ENCODE data around the gene HCFC1.
"Not testable (repeated sequence)": the region's sequence is repeated elsewhere in the genome, so short reads cannot be mapped to it uniquely, and the experiment has no call there.

Gene HCFC1

GRCh38 chrX:154008521-154008920 is 36.9 kb upstream of the HCFC1 start:
- DNase-seq, result no peak

- DNase-seq, result no peak
Observed at GRCh38 chrX:154006947-154007346, 35.3 kb upstream of the HCFC1 start.

- DNase-seq, result no peak
Observed at GRCh38 chrX:154004315-154004714, 32.7 kb upstream of the HCFC1 start.

DNA sequence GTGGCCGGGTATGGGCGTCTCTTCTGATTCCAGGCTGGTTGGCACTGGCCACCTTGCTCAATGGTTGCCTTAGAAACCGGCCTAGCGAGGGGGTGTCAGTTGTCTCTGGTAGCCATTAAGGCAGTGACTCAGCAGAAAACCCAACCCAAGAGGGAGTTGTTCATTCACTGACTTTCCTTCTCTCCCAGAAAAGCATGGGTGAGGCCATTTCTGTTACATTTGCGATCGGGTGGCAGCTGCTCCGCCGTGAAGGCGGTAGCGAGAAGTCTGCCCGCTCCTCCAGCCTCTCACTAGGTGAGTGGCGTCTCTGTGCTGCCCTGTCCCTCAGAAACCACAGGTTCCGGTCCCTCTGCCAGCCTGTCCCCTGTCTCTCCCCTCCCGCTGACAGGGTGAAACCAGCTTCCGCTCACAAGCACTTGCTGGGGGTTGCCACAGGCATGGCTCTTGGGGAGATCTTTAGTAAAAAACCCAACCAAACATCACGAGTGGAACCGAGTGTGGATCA is 30.6 kb upstream of the HCFC1 start:
- peak; percentile 43 to 50 for DNase-seq

DNA sequence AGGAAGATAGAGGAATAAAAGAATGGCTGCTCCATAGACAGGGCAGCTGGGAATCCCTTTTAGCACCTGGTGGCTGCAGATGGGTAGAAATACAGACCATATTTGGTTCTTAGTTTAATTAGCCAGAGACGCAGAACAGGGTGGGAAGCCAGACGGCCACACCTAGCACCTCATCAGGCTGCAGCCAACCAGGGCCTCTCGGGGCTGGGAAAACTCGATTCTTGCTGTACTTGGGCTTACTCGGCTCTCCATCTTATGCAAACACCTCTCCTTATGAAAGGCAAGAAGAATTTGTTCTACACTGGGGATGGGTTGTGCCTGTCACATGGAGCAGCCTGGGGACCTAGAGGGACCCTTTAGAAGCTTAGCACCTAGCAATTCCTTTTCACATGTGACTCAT is 28.4 kb upstream of the HCFC1 start:
- DNase-seq, result no peak

GRCh38 chrX:153999359-154000037 is 27.9 kb upstream of the HCFC1 start:
- DNase-seq, result no peak

DNA sequence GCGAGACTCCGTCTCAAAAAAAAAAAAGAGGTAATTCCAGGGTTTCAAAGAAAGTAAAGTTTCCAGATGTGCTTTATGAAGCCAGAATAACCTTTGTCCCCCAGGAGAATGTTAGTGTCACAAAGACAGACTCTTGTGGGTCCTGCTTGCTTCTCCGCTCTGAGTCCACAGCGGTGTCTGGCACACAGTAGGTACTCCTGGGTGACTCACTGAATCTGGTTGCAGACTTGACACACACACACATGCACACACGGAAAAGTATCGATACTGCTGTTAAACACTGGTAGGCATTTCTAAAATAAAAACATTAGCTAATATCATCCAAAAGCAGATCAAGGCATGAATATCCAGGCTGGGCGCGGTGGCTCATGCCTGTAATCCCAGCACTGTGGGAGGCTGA is 23.9 kb upstream of the HCFC1 start:
- no peak for DNase-seq

DNA sequence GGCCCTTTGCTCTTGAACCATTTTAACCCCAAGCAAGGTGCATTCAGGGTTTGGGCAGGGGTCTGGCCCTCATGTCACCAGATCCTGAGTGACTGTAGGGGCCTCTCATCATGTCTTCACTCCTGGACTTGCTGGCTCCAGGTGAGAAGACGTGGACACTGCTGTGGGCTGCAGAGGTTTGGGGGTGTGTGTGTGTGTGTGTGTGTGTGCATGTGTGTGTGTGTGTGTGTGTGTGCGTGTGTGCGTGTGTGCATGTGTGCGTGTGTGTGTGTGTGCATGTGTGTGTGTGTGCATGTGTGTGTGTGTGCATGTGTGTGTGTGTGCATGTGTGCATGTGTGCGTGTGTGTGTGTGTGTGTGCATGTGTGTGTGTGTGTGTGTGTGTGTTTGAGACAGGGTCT is 22.8 kb upstream of the HCFC1 start:
- not testable (repeated sequence) for DNase-seq

GRCh38 chrX:153993978-153994377 is 22.4 kb upstream of the HCFC1 start:
- no peak for DNase-seq

DNA sequence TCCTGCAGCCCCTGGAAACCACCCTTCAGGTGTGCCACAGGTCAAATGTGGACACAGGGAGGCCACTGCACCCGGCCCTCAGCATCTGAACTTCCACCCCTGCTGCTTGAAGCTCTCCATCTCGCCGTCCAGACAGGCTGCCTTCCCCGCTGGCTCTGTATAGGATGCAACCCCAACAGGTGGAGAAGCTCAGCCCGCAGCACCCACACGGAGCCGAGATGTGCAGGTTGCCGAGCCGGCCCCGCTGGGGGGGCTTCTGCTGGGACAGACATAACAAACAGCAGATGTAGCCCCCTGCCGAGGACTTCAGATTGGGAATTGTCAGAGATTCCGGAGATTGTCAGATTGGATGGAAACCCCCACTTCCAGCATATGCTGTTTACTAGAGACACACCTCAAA is 21.5 kb upstream of the HCFC1 start:
- no peak for DNase-seq

DNA sequence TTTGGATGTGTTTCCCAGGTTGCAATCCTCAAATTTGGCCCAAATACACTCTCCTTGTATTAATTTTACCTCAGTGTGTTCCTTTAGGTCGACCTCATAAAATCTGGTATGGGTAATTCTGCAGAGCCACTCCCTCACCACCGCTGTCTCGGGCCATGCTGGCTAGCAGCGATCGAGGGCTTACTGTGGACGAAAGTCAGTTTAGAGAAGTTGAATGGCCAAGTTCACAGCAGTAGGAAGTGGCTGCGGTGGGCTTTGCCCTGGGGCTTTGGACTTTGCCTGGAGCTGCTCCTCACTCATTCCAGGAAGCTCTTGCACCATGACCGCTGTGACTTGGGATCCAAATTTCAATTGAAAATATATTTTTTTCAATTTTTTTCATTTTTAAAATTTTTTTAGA is 20.6 kb upstream of the HCFC1 start:
- DNase-seq, result no peak

DNA sequence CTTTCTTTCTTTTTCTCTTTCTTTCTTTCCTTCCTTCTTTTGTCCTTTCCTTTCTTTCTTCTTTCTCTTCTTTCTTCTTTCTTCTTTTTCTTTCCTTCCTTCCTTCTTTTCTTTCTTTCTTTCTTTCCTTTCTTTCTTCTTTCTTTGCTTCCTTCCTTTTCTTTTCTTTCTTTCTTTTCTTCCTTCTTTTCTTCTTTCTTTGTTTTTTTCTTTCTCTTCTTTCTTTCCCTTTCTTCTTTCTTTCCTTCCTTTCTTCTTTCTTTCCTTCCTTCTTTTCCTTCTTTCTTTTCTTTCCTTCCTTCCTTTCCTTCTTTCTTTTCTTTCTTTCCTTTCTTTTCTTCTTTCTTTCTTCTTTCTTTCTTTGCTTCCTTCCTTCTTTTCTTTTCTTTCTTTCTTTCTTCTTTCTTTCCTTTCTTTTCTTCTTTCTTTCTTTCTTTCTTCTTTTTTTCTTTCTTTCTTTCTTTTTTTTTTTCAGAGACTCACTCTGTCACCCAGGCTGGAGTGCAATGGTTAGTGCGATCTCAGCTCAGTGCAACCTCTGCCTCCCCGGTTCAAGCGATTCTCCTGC is 19.5 kb upstream of the HCFC1 start:
- no peak for DNase-seq

GRCh38 chrX:153989973-153990655 is 18.5 kb upstream of the HCFC1 start:
- no peak for DNase-seq

DNA sequence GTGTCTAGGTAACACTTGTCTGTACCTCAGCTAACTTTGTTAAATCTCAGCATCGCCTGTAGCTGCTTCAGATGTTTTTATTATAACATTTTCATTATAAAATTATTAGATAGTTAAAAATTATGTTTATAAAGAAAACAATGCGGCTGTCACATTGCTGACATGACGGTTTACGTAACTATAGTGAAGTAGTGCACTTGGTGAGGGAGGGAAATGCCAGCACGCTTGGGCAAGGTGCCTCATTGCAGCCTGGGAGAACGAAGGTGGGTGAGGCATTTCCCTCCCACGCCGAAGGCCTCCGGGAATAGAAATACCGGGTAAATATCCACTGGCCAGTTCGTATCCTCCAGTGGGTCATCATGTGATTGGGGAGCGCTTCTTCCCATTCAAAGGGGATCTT is 16.9 kb upstream of the HCFC1 start:
- DNase-seq, result no peak

DNA sequence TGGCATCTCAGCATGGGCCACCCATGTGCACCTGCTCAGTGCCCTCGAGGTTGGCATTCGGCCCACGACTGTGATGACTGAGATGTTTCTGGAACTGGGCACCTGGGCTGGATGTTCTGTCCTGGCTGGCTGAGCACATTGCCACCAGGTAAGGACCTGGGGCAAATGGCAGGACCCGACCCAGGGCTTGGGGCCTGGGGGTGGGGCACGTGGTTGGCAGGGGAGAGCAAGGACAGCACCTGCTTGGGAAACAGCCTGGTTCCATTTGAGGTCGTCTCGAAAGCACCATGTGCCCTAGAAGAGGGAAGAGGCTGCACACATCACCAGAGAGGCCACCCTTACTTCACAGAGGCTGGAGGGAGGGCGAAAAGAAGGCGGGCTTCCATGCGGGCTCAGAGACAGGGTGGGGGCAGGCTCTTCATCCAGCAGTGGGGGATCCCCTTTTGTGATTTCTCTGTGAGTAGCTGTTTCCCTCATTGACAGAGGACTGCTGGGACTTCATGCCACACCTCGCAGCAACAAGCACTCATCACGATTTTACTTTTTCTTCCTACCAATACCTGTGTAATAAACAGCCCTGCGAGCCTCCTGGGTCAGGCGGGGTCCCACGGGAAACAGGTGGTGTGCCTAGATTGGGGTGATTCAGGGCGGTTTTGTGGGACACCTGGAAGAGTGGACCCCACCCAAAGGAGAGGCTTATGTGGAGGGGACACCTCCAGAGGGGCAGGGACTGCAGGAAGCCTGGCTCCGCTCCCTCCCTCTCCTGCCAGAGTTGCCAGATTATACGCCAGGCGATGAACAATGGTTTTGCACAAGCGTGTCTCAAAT is 12.9 kb upstream of the HCFC1 start:
- peak; percentile 43 to 55 for DNase-seq

DNA sequence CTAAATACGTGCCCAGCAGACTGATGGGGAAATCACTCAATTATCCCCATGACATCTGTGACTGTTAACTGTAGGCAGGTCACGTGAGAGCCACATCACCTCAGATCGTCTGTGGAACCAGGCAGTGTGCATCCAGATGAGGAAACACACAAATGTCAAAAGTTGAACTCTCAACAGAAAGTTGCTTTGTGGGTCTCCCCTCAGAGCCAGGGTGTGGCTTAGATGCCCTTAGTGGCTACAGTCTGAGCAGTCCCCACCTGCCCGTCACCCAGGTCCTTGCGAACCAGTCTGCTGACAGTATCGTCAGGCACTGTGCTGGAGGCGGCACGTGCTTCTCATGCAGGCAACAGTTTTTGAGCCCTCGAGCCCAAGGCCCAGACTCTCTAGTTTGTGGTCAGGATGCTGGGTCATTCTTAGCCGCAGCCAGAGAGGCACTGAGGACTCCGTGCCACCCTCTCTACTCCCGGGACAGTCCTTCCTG is 11.7 kb upstream of the HCFC1 start:
- DNase-seq, result no peak

- DNase-seq, result peak; percentile 47 to 75
Observed at GRCh38 chrX:153981771-153982533, 10.3 kb upstream of the HCFC1 start.

DNA sequence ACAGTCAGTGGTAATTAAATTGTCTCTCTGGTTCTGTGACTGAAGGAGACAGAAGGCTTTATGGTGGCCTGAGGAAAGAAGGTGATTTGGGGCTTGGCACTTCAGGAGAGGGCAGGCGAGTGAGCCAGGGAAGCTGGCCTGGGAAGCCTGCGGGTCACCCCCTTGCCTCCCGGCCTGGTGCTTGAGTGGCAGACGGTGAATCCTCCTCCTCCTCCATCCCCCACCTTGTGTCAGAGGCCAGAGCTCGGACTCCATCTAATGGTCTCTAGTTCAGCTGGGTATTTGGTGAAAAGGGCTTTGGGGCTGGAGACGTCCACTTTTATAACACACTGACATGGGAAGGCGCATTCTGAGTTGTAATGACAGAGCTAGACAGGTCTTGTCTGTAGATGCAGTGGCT is 9.6 kb upstream of the HCFC1 start:
- no peak for DNase-seq

GRCh38 chrX:153980394-153980793 is 8.8 kb upstream of the HCFC1 start:
- not testable (repeated sequence) for DNase-seq

DNA sequence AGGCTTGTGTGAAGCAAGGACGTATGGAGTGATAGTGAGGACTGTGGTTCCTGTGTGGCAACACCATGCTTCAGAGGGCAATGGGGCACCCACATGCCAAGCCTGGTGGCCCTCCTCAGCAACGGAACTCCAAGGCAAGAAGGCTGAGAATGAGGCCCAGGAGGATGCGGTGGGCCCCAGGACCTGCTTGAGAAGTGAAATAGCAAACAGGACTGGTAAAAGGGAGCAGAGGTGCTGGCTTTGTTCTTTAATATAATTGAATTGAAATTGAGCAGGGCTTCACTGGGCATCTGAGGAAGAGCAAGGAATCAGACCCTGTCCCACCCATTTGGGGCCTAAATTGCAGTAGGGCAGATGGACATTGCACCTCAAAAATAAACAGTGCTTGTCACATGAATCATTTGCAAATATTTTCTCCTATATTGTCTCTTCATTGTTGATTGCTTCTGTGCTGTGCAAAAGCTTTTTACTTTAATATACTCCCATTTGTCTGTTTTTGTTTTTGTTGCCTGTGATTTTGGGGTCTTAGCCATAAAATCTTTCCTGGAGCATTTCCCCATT is 3.2 kb upstream of the HCFC1 start:
- no peak for DNase-seq

- no peak for DNase-seq
Observed at GRCh38 chrX:153974003-153974725, 2.5 kb upstream of the HCFC1 start.

Measured in stimulated activated CD4-positive, alpha-beta T cell treated with anti-CD3 and anti-CD28 coated beads, Interleukin-2, amount 100 ng/mL, for 24 hours (primary cell).